Gastrocnemius medialis (tissue), 4 donors: ENCODE data around the gene ENDOV. TPM values are rescaled to one million over a fixed set of nuclear protein-coding genes. Genes with fewer than 3 reads are reported as not detected.

Source experiments
- ATAC-seq, 2 donors: fragments of 150-250 bp; one replicate each; pipeline ENCODE4 v1.9.1; 2016
- DNase-seq, 2 donors: peaks; one replicate each; pipeline ENCODE4 v3.0.0-alpha.2; 2019
- H3K27ac ChIP-seq, 4 donors: fragments of 200-600 bp; sonication (generic); 1 replicate in 1 of 4; 2 replicates in 3 of 4; pipeline ENCODE4 v1.5.1; 2016 to 2018; ENCODE audit warnings: mild to moderate bottlenecking in 2 of 4, moderate library complexity in 1 of 4
- H3K27me3 ChIP-seq, 3 donors: fragments of 200-600 bp; sonication (generic) in 2 of 3; 1 replicate in 1 of 3; 2 replicates in 2 of 3; pipeline versions ENCODE4 v1.5.1 to v1.6.0; 2016 to 2019; ENCODE audit warnings: mild to moderate bottlenecking in 1 of 3, moderate library complexity in 1 of 3
- H3K36me3 ChIP-seq, 2 donors: fragments of 200-600 bp; sonication (generic) in 1 of 2; one replicate each; pipeline ENCODE4 v1.5.1; 2017 to 2018
- H3K4me1 ChIP-seq, 2 donors: fragments of 200-600 bp; sonication (generic) in 1 of 2; one replicate each; pipeline ENCODE4 v1.5.1; 2016 to 2017; ENCODE audit warnings: mild to moderate bottlenecking in 2 of 2
- H3K4me3 ChIP-seq, 4 donors: fragments of 200-600 bp; sonication (generic) in 3 of 4; 1 replicate in 1 of 4; 2 replicates in 3 of 4; pipeline ENCODE4 v1.5.1; 2016 to 2019; ENCODE audit warnings: mild to moderate bottlenecking in 2 of 4
- H3K9me3 ChIP-seq, 3 donors: fragments of 200-600 bp; sonication (generic) in 2 of 3; 1 replicate in 1 of 3; 2 replicates in 2 of 3; pipeline ENCODE4 v1.5.1; 2016 to 2019
- CTCF ChIP-seq, 5 experiments: fragments of 450-650 bp in 3 of 5; fragments of 200-600 bp in 2 of 5; sonication (generic) in 2 of 5; IDR thresholded peaks in 4 of 5; conservative IDR thresholded peaks in 1 of 5; 1 replicate in 4 of 5; 2 replicates in 1 of 5; pipeline ENCODE4 v1.5.1; 2016 to 2019; ENCODE audit warnings: antibody characterized with exemption in 5 of 5, mild to moderate bottlenecking in 3 of 5, moderate library complexity in 3 of 5
- POLR2A ChIP-seq, 2 donors: fragments of 450-650 bp; IDR thresholded peaks; one replicate each; pipeline ENCODE4 v1.6.1; 2017; ENCODE audit warnings: antibody characterized with exemption in 2 of 2, mild to moderate bottlenecking in 2 of 2, moderate library complexity in 2 of 2
- in situ Hi-C, 4 donors: fragments of 200-750 bp; cut with MboI; loops; one replicate each; pipeline versions ENCODE4 v1.15.0 to v1.8.0; 2017; ENCODE audit warnings: low sequenced_read_pairs in 4 of 4
- intact Hi-C: fragments of 100-400 bp; cut with DNase I; formaldehyde crosslinking; loops from one replicate; pipeline ENCODE4 v1.15.1; 2023; ENCODE audit warnings: low total_unique reads
- total RNA-seq, 4 donors: library from RNA; depleted of rRNA; stranded (reverse); fragments of >200 nt; gene quantifications; one replicate each; pipeline versions ENCODE4 v1.1.0 to v1.2.3, GENCODE V29; 2016

Gene ENDOV
- total RNA-seq, 4 donors from 2014 or later, result 9.1 to 24.1 (median 18.0) TPM

- Histone ChIP-seq H3K27me3 (no peaks in the 10 kb centered on the region), H3K9me3 (no peaks in the 10 kb centered on the region), H3K27ac (no peak overlapping the region), H3K36me3 (peaks cover 0 to 100% of the 10 kb centered on the region in 2 donors), H3K4me1 (no peaks in the 10 kb centered on the region), H3K4me3 (no peak overlapping the region)
- intact Hi-C loops (no loop called here), in situ Hi-C loops (no loop called here)
- ATAC-seq, result no peak
- DNase-seq, result no peak
- TF ChIP-seq POLR2A (IDR thresholded peaks at IDR 0.05) (no peak), CTCF (IDR thresholded peaks at IDR 0.05 in 4 of 5, conservative IDR thresholded peaks at IDR 0.05 in 1 of 5) (no peak)
Measured at GRCh38 chr17:80385046-80385445, 29.9 kb upstream of the ENDOV start.

DNA sequence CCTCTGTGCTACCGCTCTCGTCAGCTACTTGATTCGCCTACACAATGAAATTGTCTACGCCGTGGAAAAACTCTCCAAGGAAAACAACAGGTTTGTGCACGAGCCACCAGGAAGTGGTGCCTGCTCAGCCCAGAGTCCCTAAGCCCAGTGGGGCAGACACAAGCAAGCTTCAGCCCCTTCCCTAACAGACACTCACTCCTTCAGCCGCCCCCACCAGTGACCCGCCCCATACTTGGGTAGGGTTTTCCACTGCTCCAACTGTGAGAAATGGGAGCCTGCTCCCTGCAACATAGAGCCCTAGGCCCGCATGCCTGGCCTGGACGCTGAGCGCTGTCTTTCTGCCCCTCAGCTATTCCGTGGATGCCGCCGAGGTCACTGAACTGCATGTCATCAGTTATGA lies 28.6 kb upstream of the ENDOV start:
- no peak overlapping the region for H3K27ac ChIP-seq
- DNase-seq, result no peak
- no peaks in the 10 kb centered on the region for H3K27me3 ChIP-seq
- intact Hi-C loops, result no loop called here
- in situ Hi-C loops, result no loop called here
- no peak overlapping the region for H3K4me3 ChIP-seq
- H3K9me3 ChIP-seq, result no peaks in the 10 kb centered on the region
- no peak for ATAC-seq
- TF ChIP-seq CTCF (IDR thresholded peaks at IDR 0.05 in 4 of 5, conservative IDR thresholded peaks at IDR 0.05 in 1 of 5) (no peak), POLR2A (IDR thresholded peaks at IDR 0.05) (no peak)
- H3K4me1 ChIP-seq, result no peaks in the 10 kb centered on the region
- H3K36me3 ChIP-seq, result peaks cover 0 to 100% of the 10 kb centered on the region in 2 donors

DNA sequence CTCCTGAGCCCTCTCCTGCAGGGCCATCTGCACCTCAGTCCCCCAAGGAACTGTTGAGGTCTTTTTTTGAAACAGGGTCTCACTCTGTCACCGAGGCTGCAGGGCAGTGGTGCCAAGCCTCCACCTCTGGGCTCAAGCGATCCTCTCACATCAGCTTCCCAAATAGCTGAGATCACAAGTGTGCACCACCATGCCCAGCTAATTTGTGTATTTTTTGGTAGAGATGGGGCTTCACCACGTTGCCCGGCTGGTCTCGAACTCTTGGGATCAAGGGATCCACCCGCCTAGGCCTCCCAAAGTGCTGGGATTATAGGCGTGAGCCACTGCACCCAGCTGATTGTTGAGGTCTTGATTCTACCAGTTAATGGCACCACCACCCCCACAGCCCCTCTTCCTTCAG lies 27.9 kb upstream of the ENDOV start:
- no peak overlapping the region for H3K4me3 ChIP-seq
- TF ChIP-seq CTCF (IDR thresholded peaks at IDR 0.05 in 4 of 5, conservative IDR thresholded peaks at IDR 0.05 in 1 of 5) (no peak), POLR2A (IDR thresholded peaks at IDR 0.05) (no peak)
- no peaks in the 10 kb centered on the region for H3K9me3 ChIP-seq
- in situ Hi-C loops (no loop called here), intact Hi-C loops (no loop called here)
- no peaks in the 10 kb centered on the region for H3K27me3 ChIP-seq
- no peak overlapping the region for H3K27ac ChIP-seq
- no peak for DNase-seq
- peaks cover 0 to 97% of the 10 kb centered on the region in 2 donors for H3K36me3 ChIP-seq
- H3K4me1 ChIP-seq, result no peaks in the 10 kb centered on the region
- no peak for ATAC-seq

DNA sequence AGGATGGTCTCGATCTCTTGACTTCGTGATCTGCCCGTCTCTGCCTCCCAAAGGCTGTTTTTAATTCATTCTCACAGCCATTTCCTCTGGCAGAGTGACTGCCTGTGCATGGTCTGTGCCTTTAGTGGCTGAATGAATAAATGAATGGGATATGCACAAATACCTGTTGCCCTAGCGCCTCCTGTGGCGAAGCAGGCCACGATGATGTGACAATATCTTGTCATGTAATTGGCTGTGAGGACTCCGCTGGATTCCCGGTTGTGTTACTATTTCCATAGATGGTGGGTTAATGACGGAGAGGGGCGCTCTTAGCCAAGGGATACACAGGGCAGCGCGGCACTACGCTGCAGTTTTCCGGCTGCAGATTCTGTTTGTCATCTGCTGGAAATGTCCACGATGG lies 26.8 kb upstream of the ENDOV start:
- Histone ChIP-seq H3K27ac (no peak overlapping the region), H3K36me3 (peaks cover 0 to 97% of the 10 kb centered on the region in 2 donors), H3K9me3 (no peaks in the 10 kb centered on the region), H3K4me3 (no peak overlapping the region), H3K4me1 (no peaks in the 10 kb centered on the region), H3K27me3 (no peaks in the 10 kb centered on the region)
- in situ Hi-C loops, result no loop called here
- TF ChIP-seq POLR2A (IDR thresholded peaks at IDR 0.05), result no peak
- TF ChIP-seq CTCF (IDR thresholded peaks at IDR 0.05 in 4 of 5, conservative IDR thresholded peaks at IDR 0.05 in 1 of 5), result no peak
- ATAC-seq (no peak), DNase-seq (no peak)
- intact Hi-C loops, result no loop called here

- no peaks in the 10 kb centered on the region for H3K9me3 ChIP-seq
- in situ Hi-C loops, result no loop called here
- no peak overlapping the region for H3K4me3 ChIP-seq
- no peak overlapping the region for H3K27ac ChIP-seq
- intact Hi-C loops, result no loop called here
- DNase-seq, result no peak
- H3K36me3 ChIP-seq, result peaks cover 0 to 97% of the 10 kb centered on the region in 2 donors
- H3K4me1 ChIP-seq, result no peaks in the 10 kb centered on the region
- H3K27me3 ChIP-seq, result no peaks in the 10 kb centered on the region
- ATAC-seq, result no peak
- TF ChIP-seq CTCF (IDR thresholded peaks at IDR 0.05 in 4 of 5, conservative IDR thresholded peaks at IDR 0.05 in 1 of 5), result no peak
- no peak for TF ChIP-seq POLR2A (IDR thresholded peaks at IDR 0.05)
Measured at GRCh38 chr17:80388601-80389000, 26.4 kb upstream of the ENDOV start.
